GM12878 (cell line): ENCODE measurements around the gene DDX39A. TPM values are rescaled to one million over a fixed set of nuclear protein-coding genes. Genes with fewer than 3 reads are reported as not detected.

ENCODE experiments used
- ATAC-seq: fragments of 200-7000 bp; cut with Tn5 transposase; 3 replicates; pipeline ENCODE4 v1.9.1; 2020; ENCODE audit warnings: mild to moderate bottlenecking, moderate library complexity
- BruUV-seq: library from RNA; stranded (reverse); fragments of 400-500 nt; replicated peaks from 2 replicates; lab custom pipeline; 2021; lab: Mats Ljungman, UMichigan
- CTCF ChIA-PET: fragments of 300-600 bp; sonication (Branson Sonifier 250); formaldehyde crosslinking; extraction: SDS; loops from one replicate; lab custom pipeline; 2021; ENCODE audit warnings: inconsistent platforms; lab: Yijun Ruan, JAX
- POLR2A ChIA-PET: fragments of 350-600 bp; formaldehyde crosslinking; extraction: SDS; loops from one replicate; lab custom pipeline; 2021; ENCODE audit warnings: inconsistent platforms; lab: Charles Lee
- RAD21 ChIA-PET: fragments of 300-600 bp; sonication (Branson Sonifier 250); formaldehyde crosslinking; loops from one replicate; lab custom pipeline; 2023; ENCODE audit warnings: antibody characterized with exemption; ENCODE audit not compliant: unreplicated experiment; lab: Charles Lee
- SMC1A ChIA-PET: fragments of 300-600 bp; sonication (Branson Sonifier 250); formaldehyde crosslinking; loops from one replicate; lab custom pipeline; 2023; ENCODE audit not compliant: unreplicated experiment, uncharacterized antibody; lab: Charles Lee
- DNase-seq: peaks from one replicate; pipeline ENCODE4 v3.0.0-alpha.2; 2011; ENCODE audit warnings: low read depth, low spot score
- FAIRE-seq: peaks from 3 replicates; lab custom pipeline; 2011; peaks lifted over from hg19 to GRCh38; lab: Jason Lieb, UNC
- H2AFZ ChIP-seq: 2 replicates; pipeline ENCODE4 v1.6.0; 2011; ENCODE audit warnings: low read depth, low read length, control low read depth; ENCODE audit not compliant: control insufficient read depth
- H3K27ac ChIP-seq: 2 replicates; pipeline ENCODE4 v1.5.1; 2011; ENCODE audit warnings: control low read depth; ENCODE audit not compliant: control insufficient read depth, insufficient read depth
- H3K27me3 ChIP-seq, 2 experiments: replicated peaks in 1 of 2; 2 replicates each; pipeline versions ENCODE4 v1.6.0 to v1.6.1; 2011; ENCODE audit warnings: low read length in 1 of 2; ENCODE audit not compliant: control insufficient read depth in 2 of 2, insufficient read depth in 2 of 2
- H3K36me3 ChIP-seq, 2 experiments: 2 replicates each; pipeline ENCODE4 v1.5.1; 2011; ENCODE audit warnings: low read length in 1 of 2; ENCODE audit not compliant: control insufficient read depth in 2 of 2, insufficient read depth in 2 of 2
- H3K4me1 ChIP-seq: 2 replicates; pipeline ENCODE4 v1.6.1; 2011; ENCODE audit warnings: mild to moderate bottlenecking, low read length, moderate library complexity, mixed read lengths; ENCODE audit not compliant: control insufficient read depth, insufficient read depth
- H3K4me2 ChIP-seq: 2 replicates; pipeline ENCODE4 v1.6.0; 2011; ENCODE audit warnings: control low read depth; ENCODE audit not compliant: control insufficient read depth, insufficient read depth
- H3K4me3 ChIP-seq: fragments of 200-600 bp; sonication (generic); 2 replicates; pipeline ENCODE4 v1.5.1; 2016
- H3K79me2 ChIP-seq: 2 replicates; pipeline ENCODE4 v1.6.0; 2011; ENCODE audit warnings: low read length; ENCODE audit not compliant: control insufficient read depth, insufficient read depth
- H3K9ac ChIP-seq: 2 replicates; pipeline ENCODE4 v1.8.0; 2011; ENCODE audit warnings: low read length, control low read depth, mixed read lengths; ENCODE audit not compliant: control insufficient read depth, insufficient read depth
- H3K9me3 ChIP-seq: replicated peaks from 3 replicates; pipeline ENCODE4 v1.5.1; 2011; ENCODE audit warnings: mild to moderate bottlenecking, low read length; ENCODE audit not compliant: control insufficient read depth, insufficient read depth
- H4K20me1 ChIP-seq: 2 replicates; pipeline ENCODE4 v1.6.0; 2011; ENCODE audit not compliant: control insufficient read depth, insufficient read depth
- BCL11A ChIP-seq: IDR thresholded peaks from 2 replicates; pipeline ENCODE4 v1.6.1; 2011; ENCODE audit warnings: low read depth, low read length
- BHLHE40 ChIP-seq, 2 experiments: fragments of 450-650 bp in 1 of 2; IDR thresholded peaks; 2 replicates each; pipeline ENCODE4 v1.6.1; 2011 to 2017; ENCODE audit warnings: low read depth in 2 of 2, borderline replicate concordance in 1 of 2, improper control_type of control experiment in 1 of 2, low read length in 1 of 2, mild to moderate bottlenecking in 1 of 2
- CHD4 ChIP-seq: fragments of 200-600 bp; sonication (generic); IDR thresholded peaks from 2 replicates; pipeline ENCODE4 v1.6.1; 2016; ENCODE audit warnings: mild to moderate bottlenecking
- E2F4 ChIP-seq: IDR thresholded peaks from 2 replicates; pipeline ENCODE4 v1.6.1; 2012; ENCODE audit warnings: low read depth, low read length, improper control_type of control experiment
- EP300 ChIP-seq, 2 experiments: fragments of 150-350 bp in 1 of 2; IDR thresholded peaks; 2 replicates each; pipeline ENCODE4 v1.6.1; 2011 to 2012; ENCODE audit warnings: low read depth in 2 of 2, low read length in 2 of 2, borderline replicate concordance in 1 of 2, improper control_type of control experiment in 1 of 2, inconsistent platforms in 1 of 2; ENCODE audit not compliant: control insufficient read depth in 1 of 2
- ETV6 ChIP-seq, 2 experiments: fragments of 450-650 bp in 1 of 2; IDR thresholded peaks in 1 of 2; conservative IDR thresholded peaks in 1 of 2; 2 replicates each; pipeline ENCODE4 v1.6.1; 2014; ENCODE audit warnings: antibody characterized with exemption in 1 of 2, borderline replicate concordance in 1 of 2, low read depth in 1 of 2, mild to moderate bottlenecking in 1 of 2, moderate library complexity in 1 of 2
- FOXK2 ChIP-seq: fragments of 450-650 bp; IDR thresholded peaks from 2 replicates; pipeline ENCODE4 v1.6.1; 2017; ENCODE audit warnings: mild to moderate bottlenecking, moderate library complexity
- GABPA ChIP-seq: IDR thresholded peaks from 2 replicates; pipeline ENCODE4 v1.6.1; 2014; ENCODE audit warnings: antibody characterized with exemption, low read depth, mild to moderate bottlenecking, inconsistent platforms
- IKZF1 ChIP-seq: fragments of 450-650 bp; conservative IDR thresholded peaks from 2 replicates; pipeline ENCODE4 v1.6.1; 2017; ENCODE audit warnings: antibody characterized with exemption, mild to moderate bottlenecking
- MXI1 ChIP-seq: fragments of 150-350 bp; IDR thresholded peaks from 2 replicates; pipeline ENCODE4 v1.6.1; 2011; ENCODE audit warnings: low read depth, mild to moderate bottlenecking, inconsistent platforms, low read length, improper control_type of control experiment
- NFYB ChIP-seq: IDR thresholded peaks from 2 replicates; pipeline ENCODE4 v1.6.1; 2011; ENCODE audit warnings: low read depth, mild to moderate bottlenecking, low read length, improper control_type of control experiment, moderate library complexity; ENCODE audit not compliant: insufficient read depth
- POLR2A ChIP-seq: IDR thresholded peaks from 2 replicates; pipeline ENCODE4 v1.6.1; 2011; ENCODE audit warnings: low read depth, mild to moderate bottlenecking, low read length
- SMAD1 ChIP-seq: fragments of 450-650 bp; IDR thresholded peaks from 2 replicates; pipeline ENCODE4 v1.6.1; 2018; ENCODE audit warnings: mild to moderate bottlenecking, low read depth; ENCODE audit not compliant: partially characterized antibody
- SMC3 ChIP-seq: IDR thresholded peaks from 2 replicates; pipeline ENCODE4 v1.6.1; 2011; ENCODE audit warnings: low read length, improper control_type of control experiment, borderline replicate concordance
- TARDBP ChIP-seq: IDR thresholded peaks from 2 replicates; pipeline ENCODE4 v1.6.1; 2016; ENCODE audit warnings: borderline replicate concordance
- USF2 ChIP-seq: IDR thresholded peaks from 2 replicates; pipeline ENCODE4 v1.6.1; 2011; ENCODE audit warnings: low read depth, low read length, improper control_type of control experiment, borderline replicate concordance
- ZBED1 ChIP-seq: IDR thresholded peaks from 2 replicates; pipeline ENCODE4 v1.6.1; 2016; ENCODE audit warnings: borderline replicate concordance
- WGBS: methylation state at CpG from one replicate; pipeline ENCODE4 v1.1.6; 2016; ENCODE audit warnings: low lambda C conversion rate; ENCODE audit not compliant: insufficient replicate concordance, insufficient coverage; ENCODE audit errors: missing lambda C conversion rate; 5-methylcytosine and 5-hydroxymethylcytosine counted together
- in situ Hi-C: fragments of 300-500 bp; cut with MboI; formaldehyde crosslinking; loops from 9 replicates; pipeline ENCODE4 v1.14.3; 2018; ENCODE audit warnings: mixed read lengths
- intact Hi-C: fragments of 100-400 bp; cut with micrococcal nuclease; formaldehyde crosslinking; loops from one replicate; pipeline ENCODE4 v1.14.2; 2022; ENCODE audit not compliant: unreplicated experiment
- polyA plus RNA-seq, 11 experiments: library from polyadenylated mRNA; depleted of rRNA in 4 of 11; unstranded in 6 of 11; stranded (reverse) in 5 of 11; fragments of >200 nt; fragmentation: Nextera tagmentation in 4 of 11; fragmentation: Illumina TruSeq in 1 of 11; extraction: Ambion mirVana in 4 of 11; extraction: Trizol in 1 of 11; gene quantifications; 1 replicate in 1 of 11; 2 replicates in 10 of 11; pipeline versions ENCODE4 v1.2.1 to v1.2.3, GENCODE V29; 2011 to 2016; ENCODE audit warnings: inconsistent platforms in 2 of 11, missing spikeins in 2 of 11, low read depth in 1 of 11
- total RNA-seq, 4 experiments: library from RNA; depleted of rRNA in 3 of 4; stranded (reverse); fragments of >200 nt in 3 of 4; fragmentation: Illumina TruSeq in 1 of 4; extraction: Trizol in 1 of 4; gene quantifications; 2 replicates each; pipeline versions ENCODE4 v1.2.1 to v1.2.3, GENCODE V29; 2013 to 2021
- TF ChIP-seq, protein P1 (sequence below): IDR thresholded peaks from 2 replicates; pipeline ENCODE4 v1.6.1; 2011; ENCODE audit warnings: borderline replicate concordance, low read depth, mild to moderate bottlenecking, moderate library complexity, mixed read lengths, low read length; ENCODE audit not compliant: insufficient read depth; ENCODE audit errors: extremely low read length
- TF ChIP-seq, protein P2 (sequence below): fragments of 450-650 bp; IDR thresholded peaks from 2 replicates; pipeline ENCODE4 v1.6.1; 2017; ENCODE audit warnings: low read depth, mild to moderate bottlenecking, moderate library complexity

DDX39A gene
- total and polyA plus RNA-seq, 10 of the 15 experiments (the other 5 are each of a cell fraction or from before 2014, with no cell fraction given): 113 to 378 (median 224) TPM

DNA sequence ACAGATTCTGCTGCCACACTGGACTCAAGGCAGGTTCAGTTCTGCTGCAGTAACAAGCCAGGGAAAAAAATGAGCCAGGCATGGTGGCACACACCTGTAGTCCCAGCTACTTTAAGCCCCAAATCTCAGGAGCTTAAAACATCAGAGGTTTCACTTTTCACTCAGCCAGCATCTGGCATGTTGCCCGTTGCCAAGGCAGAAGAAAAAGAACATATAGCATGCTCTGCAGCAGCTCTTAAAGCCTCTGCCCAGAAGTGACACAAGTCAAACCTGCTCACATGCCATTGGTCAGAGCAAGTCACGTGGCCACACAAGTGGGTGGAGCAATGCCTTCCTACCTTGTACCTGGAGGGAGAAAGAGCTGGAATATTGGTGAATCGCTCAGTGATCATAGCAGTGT is 52.6 kb downstream of the DDX39A start:
- Histone ChIP-seq H3K4me2 (peak overlapping the region; percentile 36), H3K4me1 (peaks cover 59% of the 10 kb centered on the region), H4K20me1 (no peaks in the 10 kb centered on the region), H3K79me2 (no peaks in the 10 kb centered on the region), H3K9me3 (no peaks in the 10 kb centered on the region), H2AFZ (peak overlapping the region; percentile 46; the same call in 1 of the 2 replicates), H3K36me3 (no peaks in the 10 kb centered on the region), H3K27ac (peak overlapping the region; percentile 36; the same call in 1 of the 2 replicates), H3K27me3 (no peaks in the 10 kb centered on the region), H3K4me3 (no peak overlapping the region), H3K9ac (no peak overlapping the region; the same call in 1 of the 2 replicates)
- ChIA-PET CTCF (interaction anchor here (1.0 to 6.1 kb wide), 7 partner anchors 12 to 50 kb away, joined by 3 to 70 read pairs (median 6); partner anchors contain the start of gene ADGRE5), RAD21 (interaction anchor here (0.8 to 12.1 kb wide), 7 partner anchors 9 to 230 kb away, joined by 3 to 270 read pairs (median 4); partner anchors contain the start of genes ADGRE5 and ASF1B), SMC1A (interaction anchor here (1.0 to 17.2 kb wide), 9 partner anchors 9 to 335 kb away, joined by 3 to 297 read pairs (median 5); partner anchors contain the start of genes ADGRE5, IL27RA and PKN1), POLR2A (interaction anchor here (0.5 to 10.8 kb wide), 8 partner anchors 8 to 64 kb away, joined by 3 to 331 read pairs (median 3); partner anchors contain the start of gene ADGRE5)
- WGBS: 0% methylated on average over 3 of the region's 3 CpGs
- intact Hi-C loops (no loop called here), in situ Hi-C loops (no loop called here)
- no TSS peak for BruUV-seq
- ATAC-seq (peak; percentile 63), DNase-seq (peak; percentile 98), FAIRE-seq (peak; percentile 96)
- TF ChIP-seq TARDBP (no peak), MXI1 (peak; percentile 57; the same call in 1 of the 2 replicates), NFYB (peak; percentile 90), POLR2A (peak; percentile 48; the same call in 1 of the 2 replicates), USF2 (peak; percentile 89), ETV6 (conservative IDR thresholded peaks at IDR 0.05 in 1 of 2, IDR thresholded peaks at IDR 0.05 in 1 of 2; ENCODE audit: borderline replicate concordance in 1 of 2, low read depth in 1 of 2) (0 out of 4 replicates have a peak, but pooled peaks of 1 of the 2 experiments have one; percentile 12), SMC3 (no peak), CHD4 (no peak), E2F4 (no peak), SMAD1 (peak; percentile 82), EP300 (IDR thresholded peaks at IDR 0.05; ENCODE audit: borderline replicate concordance in 1 of 2, control insufficient read depth in 1 of 2, low read depth in 2 of 2, low read length in 2 of 2) (no peak), GABPA (no peak), ZBED1 (no peak), BHLHE40 (IDR thresholded peaks at IDR 0.05; ENCODE audit: borderline replicate concordance in 1 of 2, low read depth in 2 of 2, low read length in 1 of 2) (peak in 1 of 2 experiments; percentile 66; a peak in 2 of 4 replicates), FOXK2 (no peak), BCL11A (no peak), IKZF1 (no peak; the same call in 1 of the 2 replicates)
- TF ChIP-seq, protein P1, sequence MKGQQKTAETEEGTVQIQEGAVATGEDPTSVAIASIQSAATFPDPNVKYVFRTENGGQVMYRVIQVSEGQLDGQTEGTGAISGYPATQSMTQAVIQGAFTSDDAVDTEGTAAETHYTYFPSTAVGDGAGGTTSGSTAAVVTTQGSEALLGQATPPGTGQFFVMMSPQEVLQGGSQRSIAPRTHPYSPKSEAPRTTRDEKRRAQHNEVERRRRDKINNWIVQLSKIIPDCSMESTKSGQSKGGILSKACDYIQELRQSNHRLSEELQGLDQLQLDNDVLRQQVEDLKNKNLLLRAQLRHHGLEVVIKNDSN: peak; percentile 97
- TF ChIP-seq, protein P2, sequence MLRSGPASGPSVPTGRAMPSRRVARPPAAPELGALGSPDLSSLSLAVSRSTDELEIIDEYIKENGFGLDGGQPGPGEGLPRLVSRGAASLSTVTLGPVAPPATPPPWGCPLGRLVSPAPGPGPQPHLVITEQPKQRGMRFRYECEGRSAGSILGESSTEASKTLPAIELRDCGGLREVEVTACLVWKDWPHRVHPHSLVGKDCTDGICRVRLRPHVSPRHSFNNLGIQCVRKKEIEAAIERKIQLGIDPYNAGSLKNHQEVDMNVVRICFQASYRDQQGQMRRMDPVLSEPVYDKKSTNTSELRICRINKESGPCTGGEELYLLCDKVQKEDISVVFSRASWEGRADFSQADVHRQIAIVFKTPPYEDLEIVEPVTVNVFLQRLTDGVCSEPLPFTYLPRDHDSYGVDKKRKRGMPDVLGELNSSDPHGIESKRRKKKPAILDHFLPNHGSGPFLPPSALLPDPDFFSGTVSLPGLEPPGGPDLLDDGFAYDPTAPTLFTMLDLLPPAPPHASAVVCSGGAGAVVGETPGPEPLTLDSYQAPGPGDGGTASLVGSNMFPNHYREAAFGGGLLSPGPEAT: 0 out of 2 replicates have a peak, but pooled peaks have one; percentile 22
